ENCODE measurements around the gene ATXN1. TPM values are rescaled to one million over a fixed set of nuclear protein-coding genes. Genes with fewer than 3 reads are reported as not detected.

ATXN1 gene
- polyA plus RNA-seq, 1 of the 3 experiments (the other 2 are of a cell fraction) = 7.9 TPM

DNA sequence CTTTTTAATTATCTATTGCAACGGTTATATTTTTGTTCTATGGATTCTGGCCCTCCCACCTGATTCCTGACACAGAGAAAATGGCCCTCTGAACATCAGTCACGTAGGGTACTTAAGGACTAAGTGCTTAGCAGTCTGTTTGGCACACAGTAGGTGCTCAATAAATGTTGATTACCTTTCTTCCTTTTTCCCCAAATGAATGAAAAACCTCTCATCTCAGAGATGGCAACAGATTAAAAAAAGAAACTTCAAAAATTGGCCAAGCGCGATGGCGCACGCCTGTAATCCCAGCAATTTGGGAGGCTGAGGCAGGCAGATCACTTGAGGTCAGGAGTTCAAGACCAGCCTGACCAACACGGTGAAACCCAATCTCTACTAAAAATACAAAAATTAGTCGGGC lies 31.5 kb downstream of the ATXN1 start:
- Histone ChIP-seq H3K4me1 (ENCODE audit: control insufficient read depth in 1 of 2, insufficient read depth in 2 of 2, low read depth in 1 of 2, low read length in 1 of 2) (peaks cover 2 to 52% of the 10 kb centered on the region in 2 experiments; a peak in 3 of 4 replicates), H3K79me2 (ENCODE audit: insufficient read depth) (peaks cover 94% of the 10 kb centered on the region), H2AFZ (ENCODE audit: low read depth) (no peak overlapping the region), H3K27me3 (ENCODE audit: insufficient read depth) (no peaks in the 10 kb centered on the region), H4K20me1 (ENCODE audit: insufficient read depth) (no peaks in the 10 kb centered on the region; the same call in 1 of the 2 replicates), H3K9me3 (no peaks in the 10 kb centered on the region), H3K9ac (peak overlapping the region; percentile 29; the same call in 1 of the 2 replicates), H3K4me2 (peak overlapping the region; percentile 47), H3K4me3 (ENCODE audit: low read depth in 2 of 2, low read length in 1 of 2) (no peak overlapping the region), H3F3A (replicated peaks; ENCODE audit: insufficient read depth) (peaks cover 29% of the 10 kb centered on the region), H3K9me2 (no peaks in the 10 kb centered on the region), H3K27ac (ENCODE audit: low read depth in 2 of 2, low read length in 1 of 2) (peak overlapping the region; percentile 51 to 81; a peak in 3 of 4 replicates), H3K36me3 (replicated peaks in 1 of 2; ENCODE audit: control insufficient read depth in 1 of 2, insufficient read depth in 2 of 2, low read length in 1 of 2) (peaks cover 0 to 14% of the 10 kb centered on the region in 2 experiments)
- 93% methylated on average over 8 of the region's 8 CpGs for WGBS (ENCODE audit: low lambda C conversion rate)
- CTCF ChIA-PET = interaction anchor here (0.6 kb wide), 1 partner anchor 41 kb away, joined by 3 read pairs; no protein-coding TSS in a partner anchor
- POLR2A ChIA-PET = no interaction called here
- no peak for TF ChIP-seq GABPA (IDR thresholded peaks at IDR 0.05; ENCODE audit: low read depth)
- TF ChIP-seq EP300 (IDR thresholded peaks at IDR 0.05; ENCODE audit: borderline replicate concordance in 1 of 2, low read depth in 1 of 2, low read length in 1 of 2) = no peak
- TF ChIP-seq, protein P1, sequence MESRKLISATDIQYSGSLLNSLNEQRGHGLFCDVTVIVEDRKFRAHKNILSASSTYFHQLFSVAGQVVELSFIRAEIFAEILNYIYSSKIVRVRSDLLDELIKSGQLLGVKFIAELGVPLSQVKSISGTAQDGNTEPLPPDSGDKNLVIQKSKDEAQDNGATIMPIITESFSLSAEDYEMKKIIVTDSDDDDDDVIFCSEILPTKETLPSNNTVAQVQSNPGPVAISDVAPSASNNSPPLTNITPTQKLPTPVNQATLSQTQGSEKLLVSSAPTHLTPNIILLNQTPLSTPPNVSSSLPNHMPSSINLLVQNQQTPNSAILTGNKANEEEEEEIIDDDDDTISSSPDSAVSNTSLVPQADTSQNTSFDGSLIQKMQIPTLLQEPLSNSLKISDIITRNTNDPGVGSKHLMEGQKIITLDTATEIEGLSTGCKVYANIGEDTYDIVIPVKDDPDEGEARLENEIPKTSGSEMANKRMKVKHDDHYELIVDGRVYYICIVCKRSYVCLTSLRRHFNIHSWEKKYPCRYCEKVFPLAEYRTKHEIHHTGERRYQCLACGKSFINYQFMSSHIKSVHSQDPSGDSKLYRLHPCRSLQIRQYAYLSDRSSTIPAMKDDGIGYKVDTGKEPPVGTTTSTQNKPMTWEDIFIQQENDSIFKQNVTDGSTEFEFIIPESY (IDR thresholded peaks at IDR 0.05; ENCODE audit: borderline replicate concordance, low read depth) = no peak
- no peak for TF ChIP-seq SIN3A (IDR thresholded peaks at IDR 0.05; ENCODE audit: borderline replicate concordance, low read depth, low read length)
- no peak for TF ChIP-seq MXI1 (IDR thresholded peaks at IDR 0.05; ENCODE audit: low read depth, low read length)
- no peak for TF ChIP-seq SMC3 (IDR thresholded peaks at IDR 0.05; ENCODE audit: low read depth, low read length)
- no peak for TF ChIP-seq MEF2A (IDR thresholded peaks at IDR 0.05; ENCODE audit: borderline replicate concordance, low read depth)
- TF ChIP-seq TCF12 (IDR thresholded peaks at IDR 0.05) = no peak
- no peak for TF ChIP-seq TEAD4 (IDR thresholded peaks at IDR 0.05; ENCODE audit: borderline replicate concordance, insufficient read depth)
- DNase-seq = no peak

DNA sequence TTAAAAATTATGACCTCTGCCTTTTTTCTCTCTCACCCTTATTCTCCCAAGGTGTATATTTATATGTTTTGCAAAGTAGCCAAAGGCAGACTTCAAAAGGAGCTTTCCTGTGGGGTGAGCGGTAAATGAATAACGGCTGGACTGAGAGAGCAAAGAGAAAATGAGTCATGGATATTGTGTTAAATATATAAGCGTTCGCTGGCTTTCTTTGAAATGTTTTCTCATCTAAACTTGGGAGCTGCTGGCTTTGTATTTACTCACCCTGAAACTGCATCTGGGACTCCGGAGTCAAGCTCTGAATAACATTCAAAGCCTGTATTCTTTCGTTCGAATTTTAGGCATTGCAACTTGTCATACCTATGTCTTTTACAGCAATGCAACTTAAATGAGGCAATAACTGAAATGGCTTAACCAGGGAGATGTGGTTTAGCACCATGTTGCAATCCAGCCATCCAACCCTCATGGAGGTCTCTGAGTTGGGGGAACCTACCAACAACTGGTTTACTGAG lies 32.0 kb downstream of the ATXN1 start:
- WGBS (ENCODE audit: low lambda C conversion rate) = 13% methylated on average over 7 of the region's 7 CpGs
- H3F3A ChIP-seq (replicated peaks; ENCODE audit: insufficient read depth) = peaks cover 34% of the 10 kb centered on the region
- H3K27ac ChIP-seq (ENCODE audit: low read depth in 2 of 2, low read length in 1 of 2) = peak overlapping the region; percentile 51 to 81; a peak in 3 of 4 replicates
- H3K9ac ChIP-seq = peak overlapping the region; percentile 29; the same call in 1 of the 2 replicates
- no peaks in the 10 kb centered on the region for H3K27me3 ChIP-seq (ENCODE audit: insufficient read depth)
- peak overlapping the region; percentile 47 for H3K4me2 ChIP-seq
- peaks cover 94% of the 10 kb centered on the region for H3K79me2 ChIP-seq (ENCODE audit: insufficient read depth)
- H3K36me3 ChIP-seq (replicated peaks in 1 of 2; ENCODE audit: control insufficient read depth in 1 of 2, insufficient read depth in 2 of 2, low read length in 1 of 2) = peaks cover 0 to 9% of the 10 kb centered on the region in 2 experiments
- POLR2A ChIA-PET = no interaction called here
- DNase-seq = no peak
- no peak overlapping the region for H2AFZ ChIP-seq (ENCODE audit: low read depth)
- H3K4me1 ChIP-seq (ENCODE audit: control insufficient read depth in 1 of 2, insufficient read depth in 2 of 2, low read depth in 1 of 2, low read length in 1 of 2) = peaks cover 2 to 57% of the 10 kb centered on the region in 2 experiments; a peak in 3 of 4 replicates
- H3K4me3 ChIP-seq (ENCODE audit: low read depth in 2 of 2, low read length in 1 of 2) = no peak overlapping the region; a peak in 1 of 4 replicates
- H3K9me2 ChIP-seq = no peaks in the 10 kb centered on the region
- H3K9me3 ChIP-seq = no peaks in the 10 kb centered on the region
- CTCF ChIA-PET = interaction anchor here (0.6 kb wide), 1 partner anchor 42 kb away, joined by 3 read pairs; no protein-coding TSS in a partner anchor
- no peaks in the 10 kb centered on the region; the same call in 1 of the 2 replicates for H4K20me1 ChIP-seq (ENCODE audit: insufficient read depth)
- TF ChIP-seq, protein P2, sequence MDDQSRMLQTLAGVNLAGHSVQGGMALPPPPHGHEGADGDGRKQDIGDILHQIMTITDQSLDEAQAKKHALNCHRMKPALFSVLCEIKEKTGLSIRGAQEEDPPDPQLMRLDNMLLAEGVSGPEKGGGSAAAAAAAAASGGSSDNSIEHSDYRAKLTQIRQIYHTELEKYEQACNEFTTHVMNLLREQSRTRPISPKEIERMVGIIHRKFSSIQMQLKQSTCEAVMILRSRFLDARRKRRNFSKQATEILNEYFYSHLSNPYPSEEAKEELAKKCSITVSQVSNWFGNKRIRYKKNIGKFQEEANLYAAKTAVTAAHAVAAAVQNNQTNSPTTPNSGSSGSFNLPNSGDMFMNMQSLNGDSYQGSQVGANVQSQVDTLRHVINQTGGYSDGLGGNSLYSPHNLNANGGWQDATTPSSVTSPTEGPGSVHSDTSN (IDR thresholded peaks at IDR 0.05) = 0 out of 2 replicates have a peak, but pooled peaks have one; percentile 26
- TF ChIP-seq, protein P3, sequence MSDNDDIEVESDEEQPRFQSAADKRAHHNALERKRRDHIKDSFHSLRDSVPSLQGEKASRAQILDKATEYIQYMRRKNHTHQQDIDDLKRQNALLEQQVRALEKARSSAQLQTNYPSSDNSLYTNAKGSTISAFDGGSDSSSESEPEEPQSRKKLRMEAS (IDR thresholded peaks at IDR 0.05; ENCODE audit: low read depth) = no peak
- TF ChIP-seq RXRA (IDR thresholded peaks at IDR 0.05; ENCODE audit: borderline replicate concordance, low read depth) = no peak
- peak; percentile 71 for TF ChIP-seq FOSL2 (IDR thresholded peaks at IDR 0.05; ENCODE audit: borderline replicate concordance, low read depth)
- TF ChIP-seq MXI1 (IDR thresholded peaks at IDR 0.05; ENCODE audit: low read depth, low read length) = no peak
- peak in 1 of 2 experiments; percentile 45; a peak in 1 of 4 replicates for TF ChIP-seq EP300 (IDR thresholded peaks at IDR 0.05; ENCODE audit: borderline replicate concordance in 1 of 2, low read depth in 1 of 2, low read length in 1 of 2)
- TF ChIP-seq GABPA (IDR thresholded peaks at IDR 0.05; ENCODE audit: low read depth) = no peak
- TF ChIP-seq NFIC (IDR thresholded peaks at IDR 0.05; ENCODE audit: borderline replicate concordance) = 0 out of 2 replicates have a peak, but pooled peaks have one; percentile 19
- no peak for TF ChIP-seq GATA2 (CRISPR knock-in tag; IDR thresholded peaks at IDR 0.05)
- TF ChIP-seq TEAD4 (IDR thresholded peaks at IDR 0.05; ENCODE audit: borderline replicate concordance, insufficient read depth) = no peak
- no peak for TF ChIP-seq TAF1 (IDR thresholded peaks at IDR 0.05; ENCODE audit: borderline replicate concordance, low read depth, low read length)
- TF ChIP-seq TCF12 (IDR thresholded peaks at IDR 0.05) = peak; percentile 76
- TF ChIP-seq, protein P4, sequence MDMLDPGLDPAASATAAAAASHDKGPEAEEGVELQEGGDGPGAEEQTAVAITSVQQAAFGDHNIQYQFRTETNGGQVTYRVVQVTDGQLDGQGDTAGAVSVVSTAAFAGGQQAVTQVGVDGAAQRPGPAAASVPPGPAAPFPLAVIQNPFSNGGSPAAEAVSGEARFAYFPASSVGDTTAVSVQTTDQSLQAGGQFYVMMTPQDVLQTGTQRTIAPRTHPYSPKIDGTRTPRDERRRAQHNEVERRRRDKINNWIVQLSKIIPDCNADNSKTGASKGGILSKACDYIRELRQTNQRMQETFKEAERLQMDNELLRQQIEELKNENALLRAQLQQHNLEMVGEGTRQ (IDR thresholded peaks at IDR 0.05; ENCODE audit: borderline replicate concordance, low read depth, low read length) = no peak
- no peak for TF ChIP-seq FOXJ3 (CRISPR knock-in tag; IDR thresholded peaks at IDR 0.05)

Data from SK-N-SH (cell line).